IPS DF 4.7 (cell line): ENCODE results near the gene COL26A1.
"Not testable (repeated sequence)": the region's sequence is repeated elsewhere in the genome, so short reads cannot be mapped to it uniquely, and the experiment has no call there.

Experiments used
- DNase-seq: peaks from one replicate; pipeline ENCODE4 v3.0.0-alpha.2; 2013; ENCODE audit warnings: low spot score; ENCODE audit errors: extremely low read depth

COL26A1 gene

GRCh38 chr7:101436857-101437576 is 74.3 kb downstream of the COL26A1 start:
- peak; percentile 38 for DNase-seq

- DNase-seq = no peak
These were observed 79.2 kb downstream of the COL26A1 start for GRCh38 chr7:101441890-101442289.

GRCh38 chr7:101442426-101443070 is 79.9 kb downstream of the COL26A1 start:
- no peak for DNase-seq

GRCh38 chr7:101450064-101450463 is 87.4 kb downstream of the COL26A1 start:
- DNase-seq = no peak

- no peak for DNase-seq
These were observed 90.9 kb downstream of the COL26A1 start for GRCh38 chr7:101453617-101454016.

GRCh38 chr7:101457001-101457750 is 94.5 kb downstream of the COL26A1 start:
- DNase-seq = no peak

- no peak for DNase-seq
These were observed 102.5 kb downstream of the COL26A1 start for GRCh38 chr7:101465131-101465530.

GRCh38 chr7:101465576-101466196 is 103.0 kb downstream of the COL26A1 start:
- DNase-seq = no peak

- DNase-seq = no peak
These were observed 104.2 kb downstream of the COL26A1 start for GRCh38 chr7:101466871-101467270.

GRCh38 chr7:101468546-101469275 is 106.0 kb downstream of the COL26A1 start:
- DNase-seq = no peak

- no peak for DNase-seq
These were observed 108.2 kb downstream of the COL26A1 start for GRCh38 chr7:101470668-101471487.

GRCh38 chr7:101474178-101474577 is 111.5 kb downstream of the COL26A1 start:
- DNase-seq = no peak

GRCh38 chr7:101475691-101476090 is 113.0 kb downstream of the COL26A1 start:
- not testable (repeated sequence) for DNase-seq

GRCh38 chr7:101479217-101479616 is 116.5 kb downstream of the COL26A1 start:
- no peak for DNase-seq

- DNase-seq = not testable (repeated sequence)
These were observed 123.4 kb downstream of the COL26A1 start for GRCh38 chr7:101486056-101486432.

GRCh38 chr7:101486433-101487104 is 123.9 kb downstream of the COL26A1 start:
- DNase-seq = no peak

GRCh38 chr7:101487105-101487458 is 124.4 kb downstream of the COL26A1 start:
- no peak for DNase-seq

- no peak for DNase-seq
These were observed 125.1 kb downstream of the COL26A1 start for GRCh38 chr7:101487753-101488152.

GRCh38 chr7:101488826-101489572 is 126.3 kb downstream of the COL26A1 start:
- no peak for DNase-seq
